Stimulated activated CD8-positive, alpha-beta memory T cell treated with anti-CD3 and anti-CD28 coated beads, Interleukin-4, amount 100 ng/mL, for 4 hours (primary cell): ENCODE results near the gene C16orf74.
A peak's percentile ranks its signal among the peaks of the same experiment; 100 is the strongest.

Experiments
- DNase-seq, 2 donors: peaks; one replicate each; pipeline ENCODE4 v3.0.0-alpha.2; 2020; ENCODE audit warnings: low read depth in 2 of 2, low spot score in 1 of 2

The C16orf74 gene

GRCh38 chr16:85676466-85676865 is 74.4 kb downstream of the C16orf74 start:
- DNase-seq = no peak

- DNase-seq = no peak
Measured at GRCh38 chr16:85675251-85675874, 75.5 kb downstream of the C16orf74 start.

- no peak for DNase-seq
Measured at GRCh38 chr16:85674828-85675227, 76.1 kb downstream of the C16orf74 start.

DNA sequence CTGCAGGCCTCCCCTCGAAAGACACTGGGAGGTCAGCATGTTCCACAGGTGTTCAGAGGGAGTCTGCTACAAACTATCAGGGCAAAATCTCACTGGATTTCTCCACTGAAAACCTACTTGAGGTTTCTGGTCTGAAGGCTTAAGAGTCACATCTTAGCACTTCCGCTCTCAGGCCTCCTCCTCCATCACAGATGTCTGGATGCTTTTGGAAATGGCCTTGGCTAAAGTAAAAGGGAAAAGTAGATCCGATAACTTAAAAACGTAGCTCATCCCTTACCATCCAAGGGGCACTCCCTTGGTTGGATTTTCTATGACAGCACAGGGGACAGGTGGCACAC is 76.5 kb downstream of the C16orf74 start:
- DNase-seq = no peak

DNA sequence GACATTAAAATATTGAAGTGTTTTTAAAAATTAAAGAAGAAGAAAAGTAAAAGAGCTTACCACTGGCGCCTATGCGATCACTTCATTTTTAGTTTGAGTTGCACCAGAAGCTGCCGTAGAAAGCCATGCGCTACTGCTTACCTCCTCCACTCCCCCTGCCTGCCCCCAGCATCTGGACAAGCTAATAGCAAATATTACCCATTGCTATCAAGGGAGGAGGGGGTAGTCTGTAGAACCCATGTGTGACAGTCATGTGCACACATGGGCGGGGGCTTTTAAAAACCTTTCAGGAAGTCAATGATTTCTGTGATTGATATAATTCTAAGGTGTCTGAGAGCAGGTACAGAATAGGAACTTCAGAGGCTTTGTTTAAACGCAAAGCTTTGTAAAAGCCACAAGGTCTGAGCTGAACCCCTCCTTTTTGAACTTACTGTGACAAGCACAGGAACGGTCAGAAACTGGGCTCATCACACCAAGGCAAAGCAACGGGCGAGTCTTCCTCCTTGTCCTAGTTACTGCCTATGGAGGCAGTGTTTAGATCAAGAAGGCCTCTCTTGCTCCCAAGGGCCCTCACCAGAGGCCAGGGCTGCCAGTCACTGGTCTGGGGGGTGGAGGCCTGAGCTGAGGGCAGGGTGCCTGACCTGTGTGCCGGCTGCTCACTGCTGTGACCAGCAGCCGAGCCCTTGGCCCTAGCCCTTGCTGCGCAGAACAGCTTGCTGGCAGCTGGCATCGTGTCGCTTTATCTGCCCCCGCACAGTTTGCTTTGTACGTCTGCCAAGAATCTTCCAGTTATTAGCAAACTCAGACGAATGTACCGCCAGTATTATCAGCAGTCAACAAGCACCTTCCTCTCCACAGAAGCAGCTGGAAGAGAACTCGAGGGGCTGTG is 77.1 kb downstream of the C16orf74 start:
- no peak for DNase-seq

- no peak for DNase-seq
Measured at GRCh38 chr16:85670840-85671239, 80.1 kb downstream of the C16orf74 start.

- DNase-seq = no peak
Measured at GRCh38 chr16:85668676-85669424, 82.0 kb downstream of the C16orf74 start.

DNA sequence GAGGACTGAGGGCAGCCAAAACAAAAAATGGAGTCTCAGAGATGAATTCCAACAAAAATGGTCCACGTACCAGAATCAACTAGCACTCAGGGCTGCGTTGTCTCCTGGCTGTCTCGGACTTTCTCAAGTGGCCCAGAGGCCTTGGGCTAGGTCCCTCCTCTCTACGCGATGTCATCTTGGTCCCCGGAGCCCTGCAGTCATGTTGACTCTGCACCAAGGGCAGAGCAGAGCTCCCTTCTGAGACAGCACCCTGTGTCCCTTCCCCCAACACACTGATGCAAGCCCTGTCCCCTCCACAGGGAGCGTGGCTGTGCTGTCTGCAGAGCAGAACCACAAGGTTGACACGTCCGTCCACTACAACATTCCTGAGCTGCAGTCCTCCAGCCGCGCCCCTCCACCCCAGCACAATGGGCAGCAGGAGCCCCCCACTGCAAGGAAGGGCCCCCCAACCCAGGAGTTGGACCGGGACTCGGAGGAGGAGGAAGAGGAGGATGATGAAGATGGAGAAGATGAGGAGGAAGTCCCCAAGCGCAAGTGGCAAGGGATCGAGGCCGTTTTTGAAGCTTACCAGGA is 83.0 kb downstream of the C16orf74 start:
- DNase-seq = no peak

DNA sequence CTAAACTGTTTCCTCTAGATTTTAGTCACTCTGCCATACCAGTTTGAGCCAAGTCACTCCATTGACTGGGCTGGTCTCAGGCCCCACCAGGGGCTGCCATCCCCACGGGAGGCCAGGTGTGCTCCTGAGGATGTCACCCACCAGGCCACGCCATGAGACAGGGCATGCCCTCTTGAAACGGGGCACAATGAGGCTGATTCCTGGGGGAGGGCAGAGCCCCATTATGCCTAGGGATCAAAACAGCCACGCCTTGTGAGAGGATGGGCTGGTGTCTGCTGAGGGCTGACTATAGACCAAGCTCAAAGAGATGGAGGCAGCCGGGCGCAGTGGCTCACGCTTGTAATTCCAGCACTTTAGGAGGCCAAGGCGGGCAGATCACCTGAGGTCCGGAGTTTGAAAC is 83.6 kb downstream of the C16orf74 start:
- no peak for DNase-seq

- no peak for DNase-seq
Measured at GRCh38 chr16:85665929-85666328, 85.0 kb downstream of the C16orf74 start.

- DNase-seq = no peak
Measured at GRCh38 chr16:85665373-85665740, 85.5 kb downstream of the C16orf74 start.

GRCh38 chr16:85664580-85665372 is 86.1 kb downstream of the C16orf74 start:
- no peak for DNase-seq

DNA sequence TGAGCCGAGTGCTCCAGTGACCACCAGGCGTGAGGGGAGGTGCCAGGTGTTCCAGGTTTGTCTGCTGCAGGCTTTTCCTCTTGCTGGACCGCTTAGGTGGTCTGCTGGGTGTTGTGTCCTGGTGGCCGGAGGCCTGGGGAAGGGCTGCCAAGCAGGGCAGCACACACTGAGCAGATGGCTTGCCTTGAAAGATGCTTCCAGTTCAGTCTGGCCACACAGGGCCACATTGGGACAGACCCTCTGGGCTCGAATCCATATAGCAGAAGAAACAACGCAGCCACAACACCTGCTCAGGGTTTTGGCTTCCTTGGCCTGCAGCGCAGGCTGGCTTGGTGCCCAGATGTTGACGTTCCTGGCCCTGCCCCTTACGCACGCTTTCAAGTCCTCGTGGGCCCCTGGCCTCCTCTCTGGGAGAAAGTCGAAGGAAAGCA is 87.0 kb downstream of the C16orf74 start:
- DNase-seq = no peak

- DNase-seq = no peak
Measured at GRCh38 chr16:85662976-85663830, 87.7 kb downstream of the C16orf74 start.

DNA sequence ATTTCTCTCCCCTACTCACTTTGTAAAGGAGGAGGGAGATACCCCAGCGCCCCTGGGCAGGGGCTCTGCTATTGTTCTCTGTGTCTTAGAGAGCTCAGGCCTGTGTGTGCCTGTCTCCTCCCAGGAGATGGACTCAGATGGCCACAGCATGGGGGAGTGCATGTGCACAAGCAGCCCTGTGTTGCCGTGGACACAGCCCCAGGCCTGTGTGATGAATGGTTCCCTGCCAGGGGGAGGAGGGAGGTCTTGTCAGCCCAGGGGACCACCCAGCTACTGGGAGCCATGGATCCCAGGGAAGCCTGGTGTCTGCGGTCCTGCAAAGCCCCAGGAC is 88.4 kb downstream of the C16orf74 start:
- no peak for DNase-seq

GRCh38 chr16:85661740-85662481 is 89.0 kb downstream of the C16orf74 start:
- no peak for DNase-seq

GRCh38 chr16:85660843-85661739 is 89.8 kb downstream of the C16orf74 start:
- no peak for DNase-seq

DNA sequence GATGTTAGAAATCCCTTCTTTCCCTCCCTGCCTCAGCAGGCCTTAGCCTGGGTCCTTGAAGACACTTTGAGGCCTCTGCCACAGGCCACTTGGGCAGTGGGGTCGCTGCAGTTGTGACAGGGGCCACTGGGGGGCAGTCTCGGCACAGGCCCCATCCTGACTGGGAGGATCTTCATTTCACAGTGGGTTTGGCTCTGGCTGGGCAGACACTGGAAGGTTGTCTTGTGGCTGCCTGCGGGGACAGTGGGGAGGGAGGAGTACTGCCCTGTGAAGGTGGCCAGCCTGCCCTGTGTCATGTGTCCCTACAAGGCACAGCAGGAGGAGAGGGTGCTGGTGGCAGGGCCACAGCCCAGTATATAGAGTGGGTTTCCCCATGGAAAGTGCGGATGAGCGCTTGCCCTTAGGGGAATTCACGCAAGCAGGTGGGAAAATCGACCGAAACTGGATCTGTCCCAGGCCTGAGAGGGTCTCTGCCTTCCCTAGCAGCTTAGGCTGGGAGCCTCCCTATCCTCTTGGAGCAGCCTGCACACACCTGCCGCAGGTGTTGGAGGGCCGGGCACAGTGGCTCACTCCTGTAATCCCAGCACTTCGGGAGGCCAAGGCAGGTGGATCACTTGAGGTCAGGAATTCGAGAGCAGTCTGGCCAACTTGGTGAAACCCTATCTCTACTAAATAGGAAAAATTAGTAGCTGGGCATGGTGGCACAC is 90.9 kb downstream of the C16orf74 start:
- DNase-seq = peak in 1 of 2 donors; percentile 29
